ENCODE data around the gene SLC17A3.

Gene SLC17A3

GRCh38 chr6:25862199-25862598 is 11.8 kb downstream of the SLC17A3 start:
- Histone ChIP-seq H3K4me3 (ENCODE audit: insufficient read depth, low read length, poor library complexity, severe bottlenecking) (no peak overlapping the region), H3K27me3 (ENCODE audit: low read length) (no peaks in the 10 kb centered on the region), H3K36me3 (ENCODE audit: low read length) (no peaks in the 10 kb centered on the region), H3K27ac (ENCODE audit: low read depth, low read length) (no peak overlapping the region), H2AFZ (ENCODE audit: low read depth, low read length, severe bottlenecking) (no peak overlapping the region), H4K20me1 (ENCODE audit: low read depth, low read length) (no peaks in the 10 kb centered on the region), H3F3A (ENCODE audit: insufficient read depth) (no peaks in the 10 kb centered on the region), H3K9me3 (ENCODE audit: insufficient read depth, low read length) (no peaks in the 10 kb centered on the region), H3K9me2 (replicated peaks; ENCODE audit: insufficient read depth, low read length) (no peaks in the 10 kb centered on the region), H3K9ac (ENCODE audit: low read length) (no peak overlapping the region), H3K79me2 (ENCODE audit: insufficient read depth, low read length) (no peaks in the 10 kb centered on the region), H3K4me2 (ENCODE audit: low read depth, low read length, poor library complexity, severe bottlenecking) (no peak overlapping the region)
- TF ChIP-seq EZH2phosphoT487 (conservative IDR thresholded peaks at IDR 0.05; ENCODE audit: low read length) (no peak), CTCF (IDR thresholded peaks at IDR 0.05; ENCODE audit: insufficient read depth, low read length, poor library complexity, severe bottlenecking) (no peak)

DNA sequence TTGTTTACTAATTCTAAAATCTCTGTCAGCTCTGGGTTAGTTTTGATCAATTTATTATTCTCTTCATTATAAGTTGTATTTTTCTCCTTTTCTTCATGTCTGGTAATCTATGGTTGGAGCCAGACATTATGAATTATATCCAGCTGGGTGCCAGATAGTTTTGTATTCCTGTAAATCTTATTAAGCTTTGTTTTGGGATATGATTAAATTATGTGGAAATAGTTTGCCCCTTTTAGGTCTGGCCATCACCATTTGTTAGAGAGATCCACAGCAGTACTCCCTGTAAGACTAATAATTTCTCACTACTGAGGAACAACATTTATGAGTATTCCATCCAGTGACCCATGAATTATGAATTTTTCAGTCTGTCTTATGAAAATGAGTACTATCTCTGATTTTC is 21.3 kb downstream of the SLC17A3 start:
- Histone ChIP-seq H3K4me2 (ENCODE audit: low read depth, low read length, poor library complexity, severe bottlenecking) (no peak overlapping the region), H3K27me3 (ENCODE audit: low read length) (no peaks in the 10 kb centered on the region), H3K79me2 (ENCODE audit: insufficient read depth, low read length) (no peaks in the 10 kb centered on the region), H4K20me1 (ENCODE audit: low read depth, low read length) (no peaks in the 10 kb centered on the region), H3K9me2 (replicated peaks; ENCODE audit: insufficient read depth, low read length) (no peaks in the 10 kb centered on the region), H3F3A (ENCODE audit: insufficient read depth) (no peaks in the 10 kb centered on the region), H2AFZ (ENCODE audit: low read depth, low read length, severe bottlenecking) (no peak overlapping the region), H3K27ac (ENCODE audit: low read depth, low read length) (no peak overlapping the region), H3K9me3 (ENCODE audit: insufficient read depth, low read length) (no peaks in the 10 kb centered on the region), H3K4me3 (ENCODE audit: insufficient read depth, low read length, poor library complexity, severe bottlenecking) (no peak overlapping the region), H3K9ac (ENCODE audit: low read length) (no peak overlapping the region), H3K36me3 (ENCODE audit: low read length) (no peaks in the 10 kb centered on the region)
- TF ChIP-seq CTCF (IDR thresholded peaks at IDR 0.05; ENCODE audit: insufficient read depth, low read length, poor library complexity, severe bottlenecking) (no peak), EZH2phosphoT487 (conservative IDR thresholded peaks at IDR 0.05; ENCODE audit: low read length) (no peak)

GRCh38 chr6:25851961-25852360 is 22.1 kb downstream of the SLC17A3 start:
- Histone ChIP-seq H3K9me3 (ENCODE audit: insufficient read depth, low read length) (no peaks in the 10 kb centered on the region), H3K9me2 (replicated peaks; ENCODE audit: insufficient read depth, low read length) (no peaks in the 10 kb centered on the region), H3K4me2 (ENCODE audit: low read depth, low read length, poor library complexity, severe bottlenecking) (no peak overlapping the region), H2AFZ (ENCODE audit: low read depth, low read length, severe bottlenecking) (no peak overlapping the region), H4K20me1 (ENCODE audit: low read depth, low read length) (no peaks in the 10 kb centered on the region), H3F3A (ENCODE audit: insufficient read depth) (no peaks in the 10 kb centered on the region), H3K27me3 (ENCODE audit: low read length) (no peaks in the 10 kb centered on the region), H3K4me3 (ENCODE audit: insufficient read depth, low read length, poor library complexity, severe bottlenecking) (no peak overlapping the region), H3K79me2 (ENCODE audit: insufficient read depth, low read length) (no peaks in the 10 kb centered on the region), H3K27ac (ENCODE audit: low read depth, low read length) (no peak overlapping the region), H3K36me3 (ENCODE audit: low read length) (no peaks in the 10 kb centered on the region), H3K9ac (ENCODE audit: low read length) (no peak overlapping the region)
- TF ChIP-seq CTCF (IDR thresholded peaks at IDR 0.05; ENCODE audit: insufficient read depth, low read length, poor library complexity, severe bottlenecking) (no peak), EZH2phosphoT487 (conservative IDR thresholded peaks at IDR 0.05; ENCODE audit: low read length) (no peak)

Measured in SU-DHL-6 (cell line).